ENCODE results near the gene SIK3.

Gene SIK3

GRCh38 chr11:116833491-116833815, 264.8 kb downstream of the SIK3 start:
- no peak for DNase-seq

- no peak for DNase-seq
Observed at GRCh38 chr11:116832350-116833290, 265.6 kb downstream of the SIK3 start.

- no peak for DNase-seq
Observed at GRCh38 chr11:116831790-116832349, 266.4 kb downstream of the SIK3 start.

GRCh38 chr11:116830184-116830912, 267.9 kb downstream of the SIK3 start:
- no peak for DNase-seq

GRCh38 chr11:116829525-116830183, 268.6 kb downstream of the SIK3 start, which contains the start of gene APOC3:
Gene APOC3 (plus strand): TSS chr11:116829907. CDS start chr11:116830583, 676 bp downstream.
- DNase-seq: no peak

GRCh38 chr11:116828632-116829524, 269.4 kb downstream of the SIK3 start:
- no peak for DNase-seq

- no peak for DNase-seq
Observed at GRCh38 chr11:116827461-116827860, 270.8 kb downstream of the SIK3 start.

GRCh38 chr11:116826751-116827431, 271.3 kb downstream of the SIK3 start:
- DNase-seq: no peak

GRCh38 chr11:116825854-116826750, 272.1 kb downstream of the SIK3 start:
- no peak for DNase-seq

- no peak for DNase-seq
Observed at GRCh38 chr11:116825434-116825833, 272.8 kb downstream of the SIK3 start.

GRCh38 chr11:116823031-116823843, 275.0 kb downstream of the SIK3 start, which contains the start of gene APOA4:
Gene APOA4 (minus strand): TSS chr11:116823304. CDS start chr11:116823191, 113 bp downstream.
- no peak for DNase-seq

- no peak for DNase-seq
Observed at GRCh38 chr11:116822575-116822974, 275.7 kb downstream of the SIK3 start.

GRCh38 chr11:116821050-116821918, 276.9 kb downstream of the SIK3 start:
- no peak for DNase-seq

GRCh38 chr11:116819049-116819448, 279.2 kb downstream of the SIK3 start:
- no peak for DNase-seq

- DNase-seq: no peak
Observed at GRCh38 chr11:116814502-116814901, 283.7 kb downstream of the SIK3 start.

GRCh38 chr11:116813781-116814471, 284.3 kb downstream of the SIK3 start:
- no peak for DNase-seq

- DNase-seq: no peak
Observed at GRCh38 chr11:116813170-116813569, 285.1 kb downstream of the SIK3 start.

GRCh38 chr11:116812109-116812508, 286.1 kb downstream of the SIK3 start:
- DNase-seq: no peak
